HG02623 (cell line): ENCODE results near the gene TAS2R3.

Experiments
- ATAC-seq: cut with Tn5 transposase; IDR thresholded peaks from one replicate; pipeline ENCODE4 v1.9.1; 2021; ENCODE audit warnings: moderate library complexity; ENCODE audit not compliant: unreplicated experiment

Gene TAS2R3

DNA sequence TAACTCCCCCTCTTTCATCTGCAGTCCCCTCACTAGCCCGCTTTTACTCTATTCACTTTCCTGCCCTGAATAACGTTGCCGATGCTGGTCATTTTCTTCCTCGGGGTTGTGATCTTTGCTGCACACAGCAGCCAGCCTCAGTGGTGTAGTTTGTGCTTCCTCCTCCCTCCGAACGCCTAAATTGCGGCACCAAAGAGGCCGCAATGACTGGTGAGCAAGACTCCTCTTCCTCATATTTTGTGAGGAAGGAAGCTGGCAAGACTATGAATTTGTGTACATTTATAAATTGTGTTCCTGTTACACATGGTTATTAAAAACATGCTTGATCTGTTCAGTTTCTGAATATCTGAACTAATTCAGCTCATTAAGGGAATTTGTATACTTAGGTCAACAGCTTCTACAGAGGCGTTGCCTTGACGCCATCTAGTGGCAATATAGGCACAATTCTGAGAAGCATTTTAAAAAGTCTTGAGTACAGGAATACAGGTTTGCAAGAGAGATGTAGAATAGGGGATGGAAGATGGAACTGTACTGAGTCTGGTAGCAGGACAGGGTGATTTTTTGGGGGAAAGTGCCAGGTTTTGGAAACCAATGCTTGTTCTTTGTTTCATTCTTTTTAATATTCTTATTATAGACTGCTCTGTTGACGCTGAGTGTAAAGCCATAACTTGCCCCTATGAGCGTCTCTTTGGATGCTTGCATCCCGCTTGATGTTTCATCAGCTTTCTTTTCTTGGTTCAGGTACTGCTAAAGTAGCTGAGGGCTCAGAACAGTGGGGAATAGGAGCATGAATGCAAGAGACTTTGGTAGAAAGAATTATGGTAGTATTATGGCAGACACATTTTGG lies 22.0 kb downstream of the TAS2R3 start:
- peak; percentile 68 for ATAC-seq

DNA sequence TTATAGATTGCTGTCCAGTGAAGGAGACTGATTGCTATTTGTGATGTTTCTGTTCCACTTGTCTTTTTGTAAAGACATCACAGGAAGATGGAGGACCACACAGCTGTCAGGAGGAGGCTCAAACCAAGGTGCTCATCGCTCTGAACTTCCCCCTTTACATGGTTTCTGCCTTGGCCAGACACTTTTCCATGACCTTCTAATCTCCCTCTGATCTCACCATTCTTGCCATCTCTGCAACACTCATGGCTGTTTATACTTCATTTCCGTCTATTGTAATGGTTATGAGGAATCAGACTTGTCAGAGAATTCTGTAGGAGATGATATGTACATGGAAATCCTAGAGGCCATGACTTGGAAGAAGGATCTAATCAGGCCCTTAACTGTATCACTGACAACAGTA lies 24.4 kb downstream of the TAS2R3 start:
- ATAC-seq, result no peak

DNA sequence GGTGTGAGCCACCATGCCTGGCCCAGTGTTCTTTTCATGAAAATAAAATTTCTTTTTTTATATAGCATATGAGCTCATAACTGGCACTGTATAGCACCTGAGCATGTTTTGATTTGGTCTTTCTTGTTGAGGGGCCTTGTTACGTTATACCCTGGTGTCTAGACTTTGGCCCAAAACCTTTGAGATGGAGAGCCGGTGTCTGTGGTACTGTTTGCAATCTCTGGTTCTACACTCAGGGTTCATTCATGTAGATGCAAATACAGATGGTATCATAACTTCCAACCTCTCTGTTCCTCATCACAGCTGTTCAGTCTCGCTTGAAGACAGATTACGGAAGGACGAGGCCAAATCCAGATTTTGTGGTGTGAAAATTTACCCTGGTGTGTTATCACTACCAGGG lies 26.0 kb downstream of the TAS2R3 start, which contains the start of gene TAS2R5:
Gene TAS2R5, plus strand, starts transcription at position 301 of the 400 bp plus-strand sequence. CDS start 145 bp downstream, outside the sequence.
- ATAC-seq, result no peak

DNA sequence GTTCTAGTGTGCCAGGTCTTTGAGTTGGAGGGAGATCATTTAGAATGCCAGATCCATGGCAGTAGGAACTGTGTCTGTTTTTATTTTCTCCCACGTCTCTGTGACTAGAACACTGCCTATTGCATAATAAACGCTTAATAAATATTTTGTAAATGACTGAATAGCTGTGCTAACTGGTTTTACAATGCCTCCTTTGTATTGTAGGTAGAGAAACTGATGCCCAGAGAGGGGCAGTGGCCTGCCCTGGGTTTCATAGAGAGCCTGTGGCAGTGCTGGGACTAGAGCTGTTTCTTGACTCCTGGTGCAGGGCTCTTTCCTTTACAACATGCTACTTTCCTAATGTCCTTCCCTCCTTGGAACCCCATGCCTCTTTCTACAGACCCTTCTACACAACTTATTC lies 28.6 kb downstream of the TAS2R3 start:
- ATAC-seq, result no peak
